Stimulated activated CD4-positive, alpha-beta T cell treated with anti-CD3 and anti-CD28 coated beads, TNF-alpha, amount 100 ng/mL, for 1 hour (primary cell): ENCODE data around the gene KRTAP3-3.
"Not testable (repeated sequence)": the region's sequence is repeated elsewhere in the genome, so short reads cannot be mapped to it uniquely, and the experiment has no call there.

Source experiments
- DNase-seq, 3 donors: peaks; one replicate each; pipeline ENCODE4 v3.0.0-alpha.2; 2020; ENCODE audit warnings: low read depth in 3 of 3, low spot score in 1 of 3

KRTAP3-3 gene

GRCh38 chr17:41008811-41009210 lies 14.8 kb upstream of the KRTAP3-3 start, which contains the start of gene KRTAP3-1:
Gene KRTAP3-1, minus strand, starts transcription at chr17:41009128. Its CDS starts 54 bp downstream, at chr17:41009074.
- DNase-seq: no peak

GRCh38 chr17:41004397-41004796 lies 10.4 kb upstream of the KRTAP3-3 start:
- DNase-seq: no peak

- DNase-seq: no peak
Measured at GRCh38 chr17:41003926-41004325, 10.0 kb upstream of the KRTAP3-3 start.

- DNase-seq: no peak
Measured at GRCh38 chr17:41002814-41003213, 8.8 kb upstream of the KRTAP3-3 start.

- DNase-seq: no peak
Measured at GRCh38 chr17:41001795-41002194, 7.8 kb upstream of the KRTAP3-3 start.

DNA sequence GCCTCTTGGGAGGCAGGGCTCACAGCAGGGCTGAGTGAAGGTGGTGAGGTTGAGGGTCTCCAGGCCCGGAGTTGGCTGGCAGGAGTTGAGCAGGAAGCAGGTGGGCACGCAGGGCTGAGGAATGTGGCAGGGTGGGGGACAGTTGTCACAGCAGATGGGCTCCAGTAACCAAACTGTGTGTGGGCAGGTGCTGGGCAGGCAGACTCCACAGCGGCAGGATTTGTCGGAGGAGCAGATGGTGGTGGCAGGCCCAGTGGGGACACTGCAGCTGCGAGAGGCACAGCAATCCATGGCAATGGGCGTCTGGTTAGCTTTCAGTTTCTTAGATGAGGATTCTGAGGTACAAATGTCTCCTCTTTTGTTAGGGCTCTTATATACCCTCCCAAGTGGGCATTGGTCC lies 5.6 kb upstream of the KRTAP3-3 start, which contains the start of gene KRTAP3-2:
TSS of gene KRTAP3-2 (minus strand) at position 344 of the 400 bp plus-strand sequence. CDS start at position 291, 53 bp downstream.
- not testable (repeated sequence) for DNase-seq

DNA sequence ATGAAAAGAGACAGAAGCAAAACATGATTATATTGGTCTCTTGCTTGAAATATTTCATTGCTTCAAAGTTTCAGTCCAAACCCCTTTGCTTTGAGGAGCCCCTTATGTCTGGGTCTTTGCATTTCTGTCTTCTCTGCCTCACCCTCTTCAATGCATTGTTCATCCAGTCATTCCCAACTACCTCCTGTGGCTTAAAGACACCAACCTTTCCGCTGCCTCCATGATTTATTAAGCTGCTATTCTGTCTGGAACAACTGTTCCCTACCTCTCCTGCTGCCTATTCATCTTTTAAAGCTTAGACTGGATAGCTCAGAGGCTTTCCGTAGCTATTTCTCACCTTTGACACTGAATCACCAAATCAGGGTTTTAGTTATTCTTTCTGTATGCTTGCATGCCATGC lies 3.4 kb upstream of the KRTAP3-3 start:
- no peak for DNase-seq

DNA sequence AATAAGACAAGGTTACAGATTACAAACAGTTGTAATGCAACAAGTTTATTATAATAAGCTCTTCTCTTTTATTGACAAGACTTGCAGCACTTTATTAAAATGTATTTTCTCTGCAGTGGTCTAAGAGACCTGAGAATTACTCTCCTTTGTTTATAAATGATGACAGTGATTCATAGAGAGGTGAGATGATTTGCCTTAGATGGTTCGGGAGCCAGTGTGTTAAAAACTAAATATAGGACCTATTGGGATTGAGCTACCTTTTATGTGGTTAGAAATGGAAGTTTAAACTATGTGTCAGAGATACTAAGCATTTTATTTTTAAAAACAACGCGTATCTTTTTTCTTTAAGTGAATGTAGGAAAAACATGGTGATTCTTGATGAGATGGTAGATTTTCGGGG lies 2.9 kb upstream of the KRTAP3-3 start:
- DNase-seq: no peak

- no peak for DNase-seq
Measured at GRCh38 chr17:40995116-40995515, 1.2 kb upstream of the KRTAP3-3 start.

DNA sequence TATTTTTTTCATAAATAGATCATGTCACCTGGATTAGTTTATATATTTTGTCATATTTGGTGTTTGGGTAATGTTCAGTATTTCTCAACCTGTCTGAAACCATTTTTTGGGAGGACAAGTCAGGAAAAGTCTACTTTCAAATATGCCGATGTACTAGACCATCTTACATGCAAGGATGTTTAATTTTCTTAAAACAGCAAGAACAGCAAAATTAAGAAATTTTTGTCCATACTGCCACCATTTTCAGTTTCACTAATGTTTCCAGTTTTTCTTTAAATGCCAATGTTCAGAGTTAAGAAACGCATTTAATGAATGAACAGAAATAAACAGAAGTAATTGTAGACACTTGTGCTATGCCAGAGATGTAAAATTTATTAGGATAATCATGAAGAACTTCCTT lies 880 bp downstream of the KRTAP3-3 start:
- DNase-seq: no peak

DNA sequence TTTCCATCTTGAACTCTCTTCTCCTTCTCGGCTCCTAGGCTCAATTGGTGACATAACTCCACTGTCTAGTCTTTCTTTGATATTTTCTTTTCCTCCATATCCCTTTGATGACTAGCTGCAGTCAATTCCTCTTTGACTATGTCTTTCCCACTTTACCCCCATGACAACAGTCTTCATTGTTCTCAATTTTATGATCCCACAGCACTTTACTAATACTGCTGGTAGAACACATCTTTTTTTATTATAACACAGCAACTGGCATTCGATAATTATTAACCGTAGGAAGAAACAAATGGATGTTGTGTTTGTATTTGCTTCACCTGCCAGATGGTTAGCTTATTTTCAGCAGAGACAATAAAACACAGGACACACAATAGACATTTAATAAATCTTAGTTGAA lies 1.3 kb downstream of the KRTAP3-3 start:
- DNase-seq: no peak

- DNase-seq: no peak
Measured at GRCh38 chr17:40986920-40987319, 7.0 kb downstream of the KRTAP3-3 start.

DNA sequence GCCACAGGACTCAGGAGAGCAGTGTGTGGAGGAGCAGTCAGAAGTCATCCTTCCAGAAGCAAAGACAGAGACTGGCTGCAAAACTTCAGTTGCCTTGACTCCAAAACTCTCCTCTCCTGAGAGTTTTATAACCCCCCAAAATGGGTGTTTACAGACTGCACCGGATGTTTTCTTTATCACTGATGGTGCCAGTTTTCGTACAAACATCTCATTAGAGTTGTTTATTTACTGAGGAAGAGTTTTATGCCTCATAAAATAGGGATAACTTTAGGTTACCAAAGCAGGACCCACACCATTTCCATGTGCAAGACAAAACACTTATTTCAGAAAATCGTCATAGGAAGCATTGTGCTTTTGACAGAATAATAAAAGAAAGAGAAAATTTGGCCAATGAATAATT lies 9.7 kb downstream of the KRTAP3-3 start, which contains the start of gene KRT40:
TSS of gene KRT40 (minus strand) at position 101 of the 400 bp plus-strand sequence. CDS start at position 48, 53 bp downstream.
- DNase-seq: no peak

DNA sequence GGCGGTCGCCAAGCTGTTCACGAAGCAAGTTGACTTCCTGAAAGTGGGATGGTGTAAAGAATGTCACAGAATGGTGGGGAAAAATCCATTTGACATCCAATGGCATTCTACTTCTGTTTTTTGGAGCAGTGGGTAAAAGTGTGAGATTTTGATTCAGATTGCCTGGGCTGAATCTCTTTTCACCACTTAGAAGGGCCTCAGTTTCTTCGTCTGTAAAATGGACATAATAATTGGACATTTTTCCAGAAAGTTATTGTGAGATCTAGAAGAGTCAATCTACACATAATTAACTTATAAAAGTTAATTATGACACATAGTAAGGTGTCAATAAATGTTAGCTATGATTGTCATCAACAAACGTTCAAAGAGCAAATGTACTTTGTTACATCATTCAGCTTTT lies 12.8 kb downstream of the KRTAP3-3 start:
- DNase-seq: no peak

DNA sequence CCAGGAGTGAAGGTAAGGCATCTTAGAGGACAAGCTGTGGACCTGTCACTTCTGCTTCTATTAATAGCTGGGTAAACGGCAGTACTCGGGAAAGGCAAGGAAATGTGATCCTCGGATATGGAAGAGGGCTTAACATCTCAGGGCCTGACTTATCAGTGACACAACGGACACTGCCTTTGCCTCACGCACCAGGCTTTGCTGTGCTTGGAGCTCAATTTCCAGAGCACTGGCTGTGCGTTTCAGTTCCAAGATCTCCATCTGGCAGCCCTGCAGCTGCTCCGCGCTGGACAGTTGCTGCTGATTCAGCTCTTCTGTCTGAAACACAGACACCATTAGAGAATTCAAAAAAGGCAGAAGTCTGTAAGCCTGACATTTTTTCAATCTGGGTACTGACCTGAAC lies 13.4 kb downstream of the KRTAP3-3 start:
- DNase-seq: no peak

DNA sequence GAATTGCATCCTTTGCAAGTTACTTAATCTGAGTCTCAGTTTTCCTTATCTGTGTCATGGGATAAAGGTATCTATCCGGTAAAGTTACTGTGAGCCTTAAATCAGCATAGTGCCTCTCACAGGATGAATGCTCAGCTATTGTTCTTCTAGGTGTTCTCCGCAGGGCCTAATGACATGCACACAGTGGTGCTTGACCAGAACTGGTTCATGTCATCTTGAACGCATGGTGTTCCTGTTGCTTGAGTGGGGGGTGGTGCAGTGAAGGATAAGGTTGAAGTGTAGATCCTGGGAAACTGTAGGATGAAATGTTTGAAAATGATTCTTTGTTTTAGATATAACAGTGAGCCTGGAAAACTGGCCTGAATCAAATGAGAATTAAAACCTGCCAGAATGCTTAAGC lies 13.8 kb downstream of the KRTAP3-3 start:
- DNase-seq: no peak

- no peak for DNase-seq
Measured at GRCh38 chr17:40978575-40979151, 15.3 kb downstream of the KRTAP3-3 start.

DNA sequence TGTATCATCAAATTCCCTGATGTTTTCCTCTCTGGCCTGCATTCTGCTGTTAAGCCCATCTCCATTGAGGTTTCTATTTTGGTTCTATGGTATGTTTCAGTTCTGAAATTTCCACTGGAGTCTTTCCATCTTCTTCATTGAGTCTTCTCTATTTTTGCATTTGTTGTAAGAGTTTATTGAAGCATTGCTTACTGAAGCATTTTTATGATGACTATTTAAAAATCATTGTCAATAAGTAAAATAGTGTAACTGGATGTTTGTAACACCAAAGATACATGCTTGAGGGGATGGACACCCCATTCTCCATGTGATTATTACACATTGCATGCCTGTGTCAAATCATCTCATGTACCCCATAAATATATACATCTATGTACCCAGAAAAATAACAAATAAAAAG lies 18.4 kb downstream of the KRTAP3-3 start:
- DNase-seq: no peak

- DNase-seq: no peak
Measured at GRCh38 chr17:40974366-40974765, 19.6 kb downstream of the KRTAP3-3 start.

DNA sequence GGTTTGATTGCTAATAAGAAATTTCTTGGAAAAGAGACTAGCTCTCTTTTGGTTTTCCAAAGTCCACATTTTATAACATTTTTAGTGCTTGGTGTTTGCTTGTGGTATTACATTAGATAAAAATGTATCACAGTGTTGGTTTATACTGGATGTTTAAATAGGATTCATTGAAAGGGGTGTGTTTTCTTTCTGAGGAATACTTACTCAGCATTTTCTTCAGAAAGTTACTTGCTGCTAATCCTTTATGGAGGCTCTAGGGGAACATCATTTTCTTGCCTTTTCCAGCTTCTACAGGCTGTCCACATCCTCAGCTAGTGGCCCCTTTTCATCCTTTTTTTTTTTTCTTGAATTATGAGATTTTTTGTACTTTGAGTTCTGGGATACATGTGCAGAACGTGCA lies 26.4 kb downstream of the KRTAP3-3 start:
- no peak for DNase-seq

DNA sequence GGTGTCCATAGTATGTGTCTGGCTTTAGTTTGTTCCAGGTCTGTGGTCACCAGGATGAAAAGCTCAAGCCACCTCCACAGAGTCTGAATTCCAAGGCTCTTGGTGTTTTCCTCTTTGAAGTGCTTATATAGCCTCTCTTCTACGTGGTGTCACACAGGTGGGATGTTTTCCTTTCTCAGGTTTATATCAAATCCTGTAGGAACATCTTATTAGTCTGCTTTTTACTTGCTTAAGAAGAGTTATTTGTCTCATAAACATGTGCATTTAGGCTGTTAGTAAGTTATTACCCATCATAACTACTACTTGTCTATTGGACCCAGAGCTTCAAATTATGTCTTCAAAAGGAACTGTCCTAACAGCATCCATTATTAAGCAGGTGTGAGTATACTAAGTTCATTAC lies 27.1 kb downstream of the KRTAP3-3 start, which contains the start of gene KRT39:
TSS of gene KRT39 (minus strand) at position 101 of the 400 bp plus-strand sequence. CDS start at position 9, 92 bp downstream.
- DNase-seq: no peak

GRCh38 chr17:40963838-40964237 lies 30.1 kb downstream of the KRTAP3-3 start:
- no peak for DNase-seq

GRCh38 chr17:40962059-40962561 lies 31.9 kb downstream of the KRTAP3-3 start:
- DNase-seq: no peak
